Gastrocnemius medialis (tissue), 4 donors: ENCODE results near the gene CAMKK2.

Experiments used
- POLR2A ChIP-seq, 2 donors: fragments of 450-650 bp; IDR thresholded peaks; one replicate each; pipeline ENCODE4 v1.6.1; 2017; ENCODE audit warnings: antibody characterized with exemption in 2 of 2, mild to moderate bottlenecking in 2 of 2, moderate library complexity in 2 of 2
- TF ChIP-seq, protein P1 (sequence below), 5 experiments: fragments of 450-650 bp in 3 of 5; fragments of 200-600 bp in 2 of 5; sonication (generic) in 2 of 5; IDR thresholded peaks in 4 of 5; conservative IDR thresholded peaks in 1 of 5; 1 replicate in 4 of 5; 2 replicates in 1 of 5; pipeline ENCODE4 v1.5.1; 2016 to 2019; ENCODE audit warnings: antibody characterized with exemption in 5 of 5, mild to moderate bottlenecking in 3 of 5, moderate library complexity in 3 of 5

- TF ChIP-seq, protein P1, sequence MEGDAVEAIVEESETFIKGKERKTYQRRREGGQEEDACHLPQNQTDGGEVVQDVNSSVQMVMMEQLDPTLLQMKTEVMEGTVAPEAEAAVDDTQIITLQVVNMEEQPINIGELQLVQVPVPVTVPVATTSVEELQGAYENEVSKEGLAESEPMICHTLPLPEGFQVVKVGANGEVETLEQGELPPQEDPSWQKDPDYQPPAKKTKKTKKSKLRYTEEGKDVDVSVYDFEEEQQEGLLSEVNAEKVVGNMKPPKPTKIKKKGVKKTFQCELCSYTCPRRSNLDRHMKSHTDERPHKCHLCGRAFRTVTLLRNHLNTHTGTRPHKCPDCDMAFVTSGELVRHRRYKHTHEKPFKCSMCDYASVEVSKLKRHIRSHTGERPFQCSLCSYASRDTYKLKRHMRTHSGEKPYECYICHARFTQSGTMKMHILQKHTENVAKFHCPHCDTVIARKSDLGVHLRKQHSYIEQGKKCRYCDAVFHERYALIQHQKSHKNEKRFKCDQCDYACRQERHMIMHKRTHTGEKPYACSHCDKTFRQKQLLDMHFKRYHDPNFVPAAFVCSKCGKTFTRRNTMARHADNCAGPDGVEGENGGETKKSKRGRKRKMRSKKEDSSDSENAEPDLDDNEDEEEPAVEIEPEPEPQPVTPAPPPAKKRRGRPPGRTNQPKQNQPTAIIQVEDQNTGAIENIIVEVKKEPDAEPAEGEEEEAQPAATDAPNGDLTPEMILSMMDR (IDR thresholded peaks at IDR 0.05 in 4 of 5, conservative IDR thresholded peaks at IDR 0.05 in 1 of 5): no peak
- TF ChIP-seq POLR2A (IDR thresholded peaks at IDR 0.05): peak; percentile 60 to 68
These were observed 86.6 kb downstream of the CAMKK2 start, which contains the start of gene P2RX4 for GRCh38 chr12:121209624-121210572.
